HG03565 (cell line): Measurements from ENCODE around the gene CLCN7.

ENCODE experiments used
- ATAC-seq: cut with Tn5 transposase; IDR thresholded peaks from one replicate; pipeline ENCODE4 v1.9.1; 2021; ENCODE audit warnings: mild to moderate bottlenecking, moderate library complexity; ENCODE audit not compliant: unreplicated experiment

The CLCN7 gene

GRCh38 chr16:1464196-1464893, 10.5 kb downstream of the CLCN7 start:
- no peak for ATAC-seq

- ATAC-seq, result no peak
Observed at GRCh38 chr16:1461146-1461545, 13.7 kb downstream of the CLCN7 start.

- no peak for ATAC-seq
Observed at GRCh38 chr16:1460602-1461138, 14.2 kb downstream of the CLCN7 start.

- ATAC-seq, result no peak
Observed at GRCh38 chr16:1459967-1460366, 14.9 kb downstream of the CLCN7 start.

DNA sequence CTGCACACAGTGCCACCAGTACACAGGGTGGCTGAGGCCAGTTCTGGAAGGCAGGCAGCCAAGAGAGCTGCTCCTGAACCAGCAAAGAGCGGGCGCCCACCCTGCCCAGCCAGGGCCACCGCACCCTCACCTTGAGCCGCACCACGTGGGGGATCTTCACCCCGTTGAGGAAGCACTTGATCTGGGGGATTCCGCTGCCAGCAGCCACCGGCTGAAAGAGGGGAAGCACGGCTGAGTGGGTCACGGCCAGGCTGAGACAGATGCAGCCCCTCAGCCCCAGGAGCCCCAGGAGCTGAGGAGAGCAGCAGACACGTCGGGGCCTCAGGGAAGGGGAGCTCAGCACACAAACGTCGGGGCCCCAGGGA, 15.9 kb downstream of the CLCN7 start:
- no peak for ATAC-seq

DNA sequence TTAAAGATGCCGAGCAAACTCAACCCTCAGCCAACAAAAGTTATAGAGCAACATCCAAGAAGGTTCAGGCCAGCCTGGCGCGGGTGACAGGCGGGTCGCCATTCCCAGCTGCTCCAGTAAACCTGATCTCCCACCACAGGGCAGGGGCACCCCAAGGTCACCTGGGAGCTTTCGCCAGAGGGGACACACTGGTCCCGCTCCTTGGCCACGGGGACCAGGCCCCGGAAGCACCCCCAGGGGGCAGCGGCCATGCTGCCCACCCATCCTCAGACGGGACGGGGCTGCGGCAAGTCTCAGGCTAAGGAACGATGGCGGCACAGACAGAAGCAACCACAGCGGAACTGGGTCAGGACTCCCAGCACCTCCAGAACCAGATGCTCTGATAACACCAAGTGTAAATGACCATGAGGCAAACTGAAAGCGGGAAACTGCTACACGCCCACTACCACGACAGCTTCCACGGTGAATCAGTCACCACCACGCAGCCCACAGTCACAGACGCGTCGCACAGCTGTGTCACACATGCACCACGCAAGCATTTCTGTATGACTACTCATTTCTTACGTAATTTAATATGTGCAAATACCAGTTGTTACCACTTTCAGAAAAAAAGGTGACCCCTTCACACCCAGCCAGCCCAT, 16.4 kb downstream of the CLCN7 start:
- ATAC-seq, result no peak

- no peak for ATAC-seq
Observed at GRCh38 chr16:1457489-1458245, 17.2 kb downstream of the CLCN7 start.

- ATAC-seq, result no peak
Observed at GRCh38 chr16:1456951-1457350, 17.9 kb downstream of the CLCN7 start.

GRCh38 chr16:1455190-1456171, 19.3 kb downstream of the CLCN7 start:
- ATAC-seq, result no peak

- no peak for ATAC-seq
Observed at GRCh38 chr16:1454561-1454960, 20.3 kb downstream of the CLCN7 start.

DNA sequence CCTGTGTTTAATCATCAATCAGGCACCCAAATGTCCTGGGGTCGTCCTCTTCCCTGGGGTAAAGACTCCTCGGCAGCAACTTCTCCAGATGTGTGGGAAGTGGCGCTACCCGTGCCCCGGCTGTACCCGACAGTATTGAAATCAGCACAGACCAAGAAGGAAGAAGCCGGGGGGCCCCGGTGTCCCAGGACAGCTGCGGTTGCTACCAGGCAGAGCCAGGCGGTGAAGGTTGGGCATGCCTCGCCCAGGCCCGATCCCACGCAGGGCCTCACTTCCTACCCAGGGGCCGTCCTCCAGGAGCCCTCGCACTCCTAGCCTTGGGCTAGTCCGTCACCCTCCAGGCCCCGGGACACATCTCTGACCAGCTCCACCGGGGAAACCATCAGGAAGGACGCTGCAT, 21.5 kb downstream of the CLCN7 start:
- no peak for ATAC-seq

- no peak for ATAC-seq
Observed at GRCh38 chr16:1452530-1452929, 22.3 kb downstream of the CLCN7 start.

- no peak for ATAC-seq
Observed at GRCh38 chr16:1451702-1452392, 23.0 kb downstream of the CLCN7 start.

- ATAC-seq, result no peak
Observed at GRCh38 chr16:1450841-1451240, 24.0 kb downstream of the CLCN7 start.

GRCh38 chr16:1450218-1450617, 24.6 kb downstream of the CLCN7 start:
- ATAC-seq, result no peak

GRCh38 chr16:1449201-1449788, 25.5 kb downstream of the CLCN7 start:
- ATAC-seq, result no peak

DNA sequence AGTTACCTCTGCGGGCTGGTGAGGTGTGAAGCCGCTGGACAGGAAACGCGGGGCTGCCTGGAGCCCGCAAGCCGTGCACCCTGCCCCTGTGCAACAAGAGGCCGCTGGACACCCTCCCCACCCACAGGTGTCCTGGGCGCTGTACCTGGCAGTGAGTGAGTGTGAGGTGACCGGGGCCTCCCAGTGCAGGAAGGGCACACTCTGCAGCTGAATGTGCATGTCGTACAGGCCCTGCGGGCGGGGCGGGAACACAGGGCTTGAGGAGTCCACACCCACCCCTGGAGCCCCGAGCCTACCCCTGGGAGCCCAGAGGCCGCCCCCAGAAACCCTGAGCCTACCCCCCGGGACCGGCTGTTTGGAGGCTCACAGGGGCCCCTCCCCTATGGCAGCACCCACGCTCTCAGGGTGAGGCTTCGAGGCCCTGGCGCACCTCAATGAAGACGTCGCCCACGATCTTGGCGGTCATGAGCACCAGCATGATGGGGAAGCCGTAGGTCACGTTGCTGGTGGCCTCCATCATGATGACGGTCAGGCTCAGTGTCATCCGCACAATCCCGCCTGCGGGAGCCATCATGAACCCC, 26.2 kb downstream of the CLCN7 start:
- no peak for ATAC-seq

- no peak for ATAC-seq
Observed at GRCh38 chr16:1447965-1448364, 26.9 kb downstream of the CLCN7 start.
